ENCODE results near the gene LRP1B.

LRP1B gene

GRCh38 chr2:141652308-141652707, 478.5 kb downstream of the LRP1B start:
- FAIRE-seq = no peak

GRCh38 chr2:141647353-141647752, 483.5 kb downstream of the LRP1B start:
- FAIRE-seq = no peak

GRCh38 chr2:141641462-141641861, 489.4 kb downstream of the LRP1B start:
- no peak for FAIRE-seq

GRCh38 chr2:141639809-141640208, 491.0 kb downstream of the LRP1B start:
- no peak for FAIRE-seq

- FAIRE-seq = no peak
Observed at GRCh38 chr2:141633132-141633531, 497.7 kb downstream of the LRP1B start.

GRCh38 chr2:141630407-141630930, 500.3 kb downstream of the LRP1B start:
- no peak for FAIRE-seq

GRCh38 chr2:141620372-141620771, 510.4 kb downstream of the LRP1B start:
- no peak for FAIRE-seq

GRCh38 chr2:141618457-141618856, 512.4 kb downstream of the LRP1B start:
- FAIRE-seq = no peak

GRCh38 chr2:141611981-141612380, 518.8 kb downstream of the LRP1B start:
- no peak for FAIRE-seq

- no peak for FAIRE-seq
Observed at GRCh38 chr2:141611176-141611571, 519.6 kb downstream of the LRP1B start.

- FAIRE-seq = no peak
Observed at GRCh38 chr2:141610564-141611175, 520.1 kb downstream of the LRP1B start.

GRCh38 chr2:141605163-141605562, 525.7 kb downstream of the LRP1B start:
- no peak for FAIRE-seq

GRCh38 chr2:141601511-141602152, 529.2 kb downstream of the LRP1B start:
- FAIRE-seq = no peak

GRCh38 chr2:141599721-141600120, 531.1 kb downstream of the LRP1B start:
- FAIRE-seq = no peak

- no peak for FAIRE-seq
Observed at GRCh38 chr2:141598982-141599381, 531.8 kb downstream of the LRP1B start.

- FAIRE-seq = no peak
Observed at GRCh38 chr2:141595316-141595920, 535.4 kb downstream of the LRP1B start.

- FAIRE-seq = no peak
Observed at GRCh38 chr2:141591787-141592186, 539.0 kb downstream of the LRP1B start.

- no peak for FAIRE-seq
Observed at GRCh38 chr2:141590620-141591019, 540.2 kb downstream of the LRP1B start.

GRCh38 chr2:141589314-141589713, 541.5 kb downstream of the LRP1B start:
- no peak for FAIRE-seq

GRCh38 chr2:141586985-141587384, 543.8 kb downstream of the LRP1B start:
- FAIRE-seq = no peak

GRCh38 chr2:141582213-141582612, 548.6 kb downstream of the LRP1B start:
- FAIRE-seq = no peak

GRCh38 chr2:141579071-141579470, 551.7 kb downstream of the LRP1B start:
- FAIRE-seq = no peak

GRCh38 chr2:141570474-141571131, 560.2 kb downstream of the LRP1B start:
- no peak for FAIRE-seq

GRCh38 chr2:141569941-141570340, 560.9 kb downstream of the LRP1B start:
- no peak for FAIRE-seq
